HepG2 (cell line): ENCODE data around the gene IER5L. TPM values are rescaled to one million over a fixed set of nuclear protein-coding genes. Genes with fewer than 3 reads are reported as not detected.

Experiments used
- ARNT2 ChIP-seq: sonication (generic); formaldehyde crosslinking; IDR thresholded peaks from 2 replicates; pipeline ENCODE4 v1.8.0; 2022; ENCODE audit warnings: mild to moderate bottlenecking, low read depth, missing genetic modification reagents, moderate library complexity
- CBX1 ChIP-seq: IDR thresholded peaks from one replicate; pipeline ENCODE4 v1.6.1; 2016; ENCODE audit warnings: antibody characterized with exemption, low read depth
- CHCHD3 ChIP-seq: sonication (generic); formaldehyde crosslinking; IDR thresholded peaks from 2 replicates; pipeline ENCODE4 v1.8.0; 2022; ENCODE audit warnings: mild to moderate bottlenecking, missing genetic modification reagents, moderate library complexity
- GLI4 ChIP-seq: sonication (generic); formaldehyde crosslinking; IDR thresholded peaks from 2 replicates; pipeline ENCODE4 v1.5.1; 2020; ENCODE audit warnings: missing genetic modification reagents, mild to moderate bottlenecking, moderate library complexity, borderline replicate concordance
- HCFC1 ChIP-seq: fragments of 150-350 bp; IDR thresholded peaks from 2 replicates; pipeline ENCODE4 v1.6.1; 2014; ENCODE audit warnings: low read depth, low read length
- HOXA9 ChIP-seq: sonication (generic); formaldehyde crosslinking; IDR thresholded peaks from 2 replicates; pipeline ENCODE4 v1.8.1; 2022; ENCODE audit warnings: missing genetic modification reagents, mild to moderate bottlenecking, moderate library complexity, borderline replicate concordance
- HOXD1 ChIP-seq: sonication (generic); formaldehyde crosslinking; IDR thresholded peaks from 2 replicates; pipeline ENCODE4 v1.5.0; 2020; ENCODE audit warnings: missing genetic modification reagents
- NRL ChIP-seq: sonication (generic); formaldehyde crosslinking; IDR thresholded peaks from 2 replicates; pipeline ENCODE4 v1.5.0; 2020; ENCODE audit warnings: missing genetic modification reagents, mild to moderate bottlenecking, moderate library complexity, borderline replicate concordance
- ONECUT2 ChIP-seq: sonication (generic); formaldehyde crosslinking; IDR thresholded peaks from 2 replicates; pipeline ENCODE4 v1.4.0; 2020; ENCODE audit warnings: missing genetic modification reagents
- RNF2 ChIP-seq: fragments of 450-650 bp; conservative IDR thresholded peaks from 2 replicates; pipeline ENCODE4 v1.6.1; 2016; ENCODE audit warnings: low read depth
- SIN3A ChIP-seq: IDR thresholded peaks from 2 replicates; pipeline ENCODE4 v1.6.1; 2011; ENCODE audit warnings: low read depth, mild to moderate bottlenecking, control low read depth, low read length, borderline replicate concordance
- SSRP1 ChIP-seq: IDR thresholded peaks from 2 replicates; pipeline ENCODE4 v1.6.1; 2016; ENCODE audit warnings: control low read depth
- TAF1 ChIP-seq: sonication (generic); formaldehyde crosslinking; IDR thresholded peaks from 2 replicates; pipeline ENCODE4 v1.4.0; 2020; ENCODE audit warnings: missing genetic modification reagents
- ZEB1 ChIP-seq: IDR thresholded peaks from 2 replicates; pipeline ENCODE4 v1.6.1; 2012; ENCODE audit warnings: mild to moderate bottlenecking, low read depth, inconsistent platforms; ENCODE audit not compliant: insufficient replicate concordance
- ZFP82 ChIP-seq: sonication (generic); formaldehyde crosslinking; IDR thresholded peaks from 2 replicates; pipeline ENCODE4 v1.5.1; 2020; ENCODE audit warnings: mild to moderate bottlenecking, missing genetic modification reagents, borderline replicate concordance
- ZNF33B ChIP-seq: sonication (generic); formaldehyde crosslinking; IDR thresholded peaks from 2 replicates; pipeline ENCODE4 v1.5.1; 2020; ENCODE audit warnings: mild to moderate bottlenecking, missing genetic modification reagents
- ZNF468 ChIP-seq: sonication (generic); formaldehyde crosslinking; IDR thresholded peaks from 2 replicates; pipeline ENCODE4 v1.8.0; 2022; ENCODE audit warnings: mild to moderate bottlenecking, moderate library complexity, missing genetic modification reagents
- ZNF691 ChIP-seq: sonication (generic); formaldehyde crosslinking; IDR thresholded peaks from 2 replicates; pipeline ENCODE4 v1.4.0; 2020; ENCODE audit warnings: missing genetic modification reagents, low read depth, mild to moderate bottlenecking, borderline replicate concordance
- ZNF770 ChIP-seq: sonication (generic); formaldehyde crosslinking; IDR thresholded peaks from 2 replicates; pipeline ENCODE4 v1.5.0; 2020; ENCODE audit warnings: mild to moderate bottlenecking, missing genetic modification reagents
- ZNF781 ChIP-seq: sonication (generic); formaldehyde crosslinking; IDR thresholded peaks from 2 replicates; pipeline ENCODE4 v1.5.1; 2020; ENCODE audit warnings: borderline replicate concordance, mild to moderate bottlenecking, missing genetic modification reagents; ENCODE audit errors: not compliant biosample characterization
- ZNF878 ChIP-seq: sonication (generic); formaldehyde crosslinking; IDR thresholded peaks from 2 replicates; pipeline ENCODE4 v1.8.1; 2023; ENCODE audit warnings: mild to moderate bottlenecking, missing genetic modification reagents, moderate library complexity
- polyA plus RNA-seq, 8 experiments: library from polyadenylated mRNA; depleted of rRNA in 3 of 8; stranded (reverse) in 7 of 8; unstranded in 1 of 8; fragments of >200 nt; fragmentation: Illumina TruSeq in 4 of 8; extraction: Trizol in 4 of 8; gene quantifications; 2 replicates each; pipeline versions ENCODE4 v1.2.1 to v1.2.3, GENCODE V29; 2011 to 2016; ENCODE audit warnings: low read depth in 4 of 8, missing spikeins in 1 of 8, mixed read lengths in 1 of 8; ENCODE audit not compliant: insufficient read depth in 1 of 8
- total RNA-seq, 5 experiments: library from RNA; depleted of rRNA; stranded (reverse); fragments of >200 nt; fragmentation: Illumina TruSeq; extraction: Trizol; gene quantifications; 2 replicates each; pipeline ENCODE4 v1.2.3, GENCODE V29; 2016; ENCODE audit warnings: low read depth in 1 of 5
- TF ChIP-seq, protein P1 (sequence below): sonication (generic); formaldehyde crosslinking; IDR thresholded peaks from 2 replicates; pipeline ENCODE4 v1.5.0; 2020; ENCODE audit warnings: mild to moderate bottlenecking, missing genetic modification reagents
- TF ChIP-seq, protein P2 (sequence below): conservative IDR thresholded peaks from 2 replicates; pipeline ENCODE4 v1.6.1; 2018; ENCODE audit warnings: missing genetic modification reagents

IER5L gene
- total and polyA plus RNA-seq, 2 of the 13 experiments (the other 11 are each of a cell fraction or from before 2014, with no cell fraction given): 1.8 to 3.3 TPM

DNA sequence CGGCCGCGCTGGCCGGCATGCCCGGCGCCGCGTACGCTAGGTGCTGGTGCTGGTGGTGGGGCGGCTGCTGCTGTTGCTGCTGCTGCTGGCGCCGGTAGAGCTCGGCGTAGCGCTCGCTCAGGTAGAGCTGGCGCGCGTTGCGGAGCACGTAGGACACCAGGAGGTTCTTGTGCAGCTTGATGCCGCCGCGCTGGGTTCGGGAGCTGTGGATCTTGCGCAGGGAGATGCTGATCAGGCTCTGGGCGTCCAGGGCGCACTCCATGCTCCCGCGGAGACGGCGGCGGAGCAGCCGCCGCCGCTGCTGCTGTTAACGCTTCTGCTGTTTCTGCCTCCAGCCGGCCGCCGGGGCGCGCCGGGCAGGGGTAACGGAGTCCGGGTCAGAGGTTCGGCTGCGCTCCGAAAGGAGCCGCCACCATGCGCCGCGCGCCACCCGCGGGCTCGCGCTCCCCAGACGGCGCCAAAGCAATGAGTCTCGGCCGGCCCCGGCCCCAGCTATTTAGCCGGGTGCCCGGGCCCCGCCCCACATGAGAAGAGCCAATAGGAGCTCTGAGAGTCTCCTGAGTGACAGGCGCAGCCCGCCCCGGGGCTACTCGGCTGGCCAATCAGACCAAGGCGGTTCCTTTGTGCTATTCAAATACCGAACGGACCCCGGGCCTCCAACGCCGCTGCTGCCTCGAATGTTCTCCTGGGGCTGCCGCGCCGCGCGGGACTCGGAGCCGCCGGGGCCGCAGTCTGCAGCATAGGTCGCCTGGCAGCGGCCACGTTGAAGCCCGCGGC is at the start of gene IER5L (continued):
- TF ChIP-seq ZNF770: peak; percentile 63; the same call in 1 of the 2 replicates
- peak; percentile 70; the same call in 1 of the 2 replicates for TF ChIP-seq NRL (CRISPR knock-in tag)
- TF ChIP-seq CHCHD3: 0 out of 2 replicates have a peak, but pooled peaks have one; percentile 22
- TF ChIP-seq ZNF33B (CRISPR knock-in tag): no peak; the same call in 1 of the 2 replicates
- no peak for TF ChIP-seq SSRP1
- TF ChIP-seq, protein P1, sequence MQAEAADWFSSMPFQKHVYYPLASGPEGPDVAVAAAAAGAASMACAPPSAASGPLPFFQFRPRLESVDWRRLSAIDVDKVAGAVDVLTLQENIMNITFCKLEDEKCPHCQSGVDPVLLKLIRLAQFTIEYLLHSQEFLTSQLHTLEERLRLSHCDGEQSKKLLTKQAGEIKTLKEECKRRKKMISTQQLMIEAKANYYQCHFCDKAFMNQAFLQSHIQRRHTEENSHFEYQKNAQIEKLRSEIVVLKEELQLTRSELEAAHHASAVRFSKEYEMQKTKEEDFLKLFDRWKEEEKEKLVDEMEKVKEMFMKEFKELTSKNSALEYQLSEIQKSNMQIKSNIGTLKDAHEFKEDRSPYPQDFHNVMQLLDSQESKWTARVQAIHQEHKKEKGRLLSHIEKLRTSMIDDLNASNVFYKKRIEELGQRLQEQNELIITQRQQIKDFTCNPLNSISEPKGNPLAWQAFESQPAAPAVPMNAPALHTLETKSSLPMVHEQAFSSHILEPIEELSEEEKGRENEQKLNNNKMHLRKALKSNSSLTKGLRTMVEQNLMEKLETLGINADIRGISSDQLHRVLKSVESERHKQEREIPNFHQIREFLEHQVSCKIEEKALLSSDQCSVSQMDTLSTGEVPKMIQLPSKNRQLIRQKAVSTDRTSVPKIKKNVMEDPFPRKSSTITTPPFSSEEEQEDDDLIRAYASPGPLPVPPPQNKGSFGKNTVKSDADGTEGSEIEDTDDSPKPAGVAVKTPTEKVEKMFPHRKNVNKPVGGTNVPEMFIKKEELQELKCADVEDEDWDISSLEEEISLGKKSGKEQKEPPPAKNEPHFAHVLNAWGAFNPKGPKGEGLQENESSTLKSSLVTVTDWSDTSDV (CRISPR knock-in tag): peak; percentile 92
- TF ChIP-seq HOXD1 (CRISPR knock-in tag): peak; percentile 78; the same call in 1 of the 2 replicates
- peak; percentile 92 for TF ChIP-seq ZFP82 (CRISPR knock-in tag)
- peak; percentile 89 for TF ChIP-seq ZEB1
- no peak for TF ChIP-seq ONECUT2 (CRISPR knock-in tag)
- no peak for TF ChIP-seq HOXA9
- TF ChIP-seq ARNT2 (CRISPR knock-in tag): peak; percentile 79; the same call in 1 of the 2 replicates
- 0 out of 2 replicates have a peak, but pooled peaks have one; percentile 31 for TF ChIP-seq RNF2
- TF ChIP-seq, protein P2, sequence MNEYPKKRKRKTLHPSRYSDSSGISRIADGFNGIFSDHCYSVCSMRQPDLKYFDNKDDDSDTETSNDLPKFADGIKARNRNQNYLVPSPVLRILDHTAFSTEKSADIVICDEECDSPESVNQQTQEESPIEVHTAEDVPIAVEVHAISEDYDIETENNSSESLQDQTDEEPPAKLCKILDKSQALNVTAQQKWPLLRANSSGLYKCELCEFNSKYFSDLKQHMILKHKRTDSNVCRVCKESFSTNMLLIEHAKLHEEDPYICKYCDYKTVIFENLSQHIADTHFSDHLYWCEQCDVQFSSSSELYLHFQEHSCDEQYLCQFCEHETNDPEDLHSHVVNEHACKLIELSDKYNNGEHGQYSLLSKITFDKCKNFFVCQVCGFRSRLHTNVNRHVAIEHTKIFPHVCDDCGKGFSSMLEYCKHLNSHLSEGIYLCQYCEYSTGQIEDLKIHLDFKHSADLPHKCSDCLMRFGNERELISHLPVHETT (CRISPR knock-in tag): 0 out of 2 replicates have a peak, but pooled peaks have one; percentile 27
- TF ChIP-seq ZNF691 (CRISPR knock-in tag): 0 out of 2 replicates have a peak, but pooled peaks have one; percentile 35
- peak; percentile 97 for TF ChIP-seq ZNF878 (CRISPR knock-in tag)
- peak; percentile 85 for TF ChIP-seq CBX1
- TF ChIP-seq ZNF468 (CRISPR knock-in tag): no peak
- TF ChIP-seq TAF1 (CRISPR knock-in tag): peak; percentile 98
- TF ChIP-seq ZNF781 (CRISPR knock-in tag): peak; percentile 66
- peak; percentile 90; the same call in 1 of the 2 replicates for TF ChIP-seq GLI4 (CRISPR knock-in tag)
- peak; percentile 86; the same call in 1 of the 2 replicates for TF ChIP-seq SIN3A
- TF ChIP-seq HCFC1: no peak
